ENCODE measurements around the gene FIBCD1.

Gene FIBCD1

GRCh38 chr9:130921989-130922892, 16.8 kb downstream of the FIBCD1 start:
- no peak overlapping the region for H3K4me3 ChIP-seq (ENCODE audit: low read length)
- H3K36me3 ChIP-seq (ENCODE audit: insufficient read depth, low read length): no peaks in the 10 kb centered on the region
- no peaks in the 10 kb centered on the region for H3K9me3 ChIP-seq (replicated peaks; ENCODE audit: low read length)
- H3K9ac ChIP-seq (ENCODE audit: low read depth, low read length): no peak overlapping the region
- H3K27me3 ChIP-seq (ENCODE audit: control insufficient read depth, insufficient read depth, low read length): peaks cover 42% of the 10 kb centered on the region
- no peak overlapping the region for H3K4me2 ChIP-seq (ENCODE audit: low read length)
- H3K4me1 ChIP-seq (ENCODE audit: control insufficient read depth, insufficient read depth, low read length): no peaks in the 10 kb centered on the region

DNA sequence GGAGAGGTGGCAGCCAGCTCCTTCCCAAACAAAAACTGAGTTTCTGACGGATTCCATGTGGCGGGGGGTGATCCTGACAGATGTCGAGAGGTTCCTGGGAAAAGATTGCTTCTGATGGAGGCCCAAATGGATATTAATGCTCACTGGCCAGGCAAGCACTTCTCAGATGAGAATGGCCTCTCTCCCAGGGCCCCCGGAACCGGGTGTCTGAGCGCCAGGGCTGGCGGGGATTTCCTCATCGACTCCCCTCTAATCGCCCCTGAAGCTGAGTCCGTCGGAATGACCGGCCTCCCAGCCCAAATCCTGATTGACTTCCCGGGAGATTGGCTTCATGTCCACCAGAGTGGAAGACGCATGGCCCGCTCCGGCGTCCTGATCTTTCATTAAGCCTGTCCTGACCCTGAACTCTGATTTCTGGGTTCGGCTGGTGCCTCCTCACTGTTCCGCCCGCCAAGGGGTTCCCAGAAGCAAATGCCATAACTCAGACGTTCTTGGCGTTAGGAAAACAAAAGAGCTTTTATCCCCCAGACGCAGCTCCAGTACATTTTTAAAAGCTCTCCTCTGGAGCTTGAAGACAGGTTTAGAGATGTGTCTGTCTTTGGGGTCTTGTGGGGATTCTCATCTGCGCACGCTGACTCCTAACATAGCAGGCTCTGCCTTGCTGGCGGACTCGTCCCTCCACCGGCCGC, 17.6 kb downstream of the FIBCD1 start:
- no peak overlapping the region for H3K4me3 ChIP-seq (ENCODE audit: low read length)
- peaks cover 45% of the 10 kb centered on the region for H3K27me3 ChIP-seq (ENCODE audit: control insufficient read depth, insufficient read depth, low read length)
- H3K9ac ChIP-seq (ENCODE audit: low read depth, low read length): no peak overlapping the region
- no peak overlapping the region for H3K4me2 ChIP-seq (ENCODE audit: low read length)
- H3K4me1 ChIP-seq (ENCODE audit: control insufficient read depth, insufficient read depth, low read length): no peaks in the 10 kb centered on the region
- H3K36me3 ChIP-seq (ENCODE audit: insufficient read depth, low read length): no peaks in the 10 kb centered on the region
- H3K9me3 ChIP-seq (replicated peaks; ENCODE audit: low read length): no peaks in the 10 kb centered on the region

GRCh38 chr9:130920762-130921299, 18.2 kb downstream of the FIBCD1 start:
- Histone ChIP-seq H3K4me2 (ENCODE audit: low read length) (no peak overlapping the region), H3K9me3 (replicated peaks; ENCODE audit: low read length) (no peaks in the 10 kb centered on the region), H3K4me3 (ENCODE audit: low read length) (no peak overlapping the region), H3K27me3 (ENCODE audit: control insufficient read depth, insufficient read depth, low read length) (peaks cover 51% of the 10 kb centered on the region), H3K4me1 (ENCODE audit: control insufficient read depth, insufficient read depth, low read length) (no peaks in the 10 kb centered on the region), H3K9ac (ENCODE audit: low read depth, low read length) (no peak overlapping the region), H3K36me3 (ENCODE audit: insufficient read depth, low read length) (no peaks in the 10 kb centered on the region)

- Histone ChIP-seq H3K4me2 (ENCODE audit: low read length) (no peak overlapping the region), H3K36me3 (ENCODE audit: insufficient read depth, low read length) (no peaks in the 10 kb centered on the region), H3K4me3 (ENCODE audit: low read length) (no peak overlapping the region), H3K9ac (ENCODE audit: low read depth, low read length) (no peak overlapping the region), H3K27me3 (ENCODE audit: control insufficient read depth, insufficient read depth, low read length) (peaks cover 50% of the 10 kb centered on the region), H3K9me3 (replicated peaks; ENCODE audit: low read length) (no peaks in the 10 kb centered on the region), H3K4me1 (ENCODE audit: control insufficient read depth, insufficient read depth, low read length) (no peaks in the 10 kb centered on the region)
Observed at GRCh38 chr9:130920233-130920632, 18.8 kb downstream of the FIBCD1 start.

- Histone ChIP-seq H3K4me1 (ENCODE audit: control insufficient read depth, insufficient read depth, low read length) (no peaks in the 10 kb centered on the region), H3K4me2 (ENCODE audit: low read length) (no peak overlapping the region), H3K36me3 (ENCODE audit: insufficient read depth, low read length) (no peaks in the 10 kb centered on the region), H3K4me3 (ENCODE audit: low read length) (no peak overlapping the region), H3K9ac (ENCODE audit: low read depth, low read length) (no peak overlapping the region), H3K9me3 (replicated peaks; ENCODE audit: low read length) (no peaks in the 10 kb centered on the region), H3K27me3 (ENCODE audit: control insufficient read depth, insufficient read depth, low read length) (peaks cover 52% of the 10 kb centered on the region)
Observed at GRCh38 chr9:130919559-130920145, 19.4 kb downstream of the FIBCD1 start.

DNA sequence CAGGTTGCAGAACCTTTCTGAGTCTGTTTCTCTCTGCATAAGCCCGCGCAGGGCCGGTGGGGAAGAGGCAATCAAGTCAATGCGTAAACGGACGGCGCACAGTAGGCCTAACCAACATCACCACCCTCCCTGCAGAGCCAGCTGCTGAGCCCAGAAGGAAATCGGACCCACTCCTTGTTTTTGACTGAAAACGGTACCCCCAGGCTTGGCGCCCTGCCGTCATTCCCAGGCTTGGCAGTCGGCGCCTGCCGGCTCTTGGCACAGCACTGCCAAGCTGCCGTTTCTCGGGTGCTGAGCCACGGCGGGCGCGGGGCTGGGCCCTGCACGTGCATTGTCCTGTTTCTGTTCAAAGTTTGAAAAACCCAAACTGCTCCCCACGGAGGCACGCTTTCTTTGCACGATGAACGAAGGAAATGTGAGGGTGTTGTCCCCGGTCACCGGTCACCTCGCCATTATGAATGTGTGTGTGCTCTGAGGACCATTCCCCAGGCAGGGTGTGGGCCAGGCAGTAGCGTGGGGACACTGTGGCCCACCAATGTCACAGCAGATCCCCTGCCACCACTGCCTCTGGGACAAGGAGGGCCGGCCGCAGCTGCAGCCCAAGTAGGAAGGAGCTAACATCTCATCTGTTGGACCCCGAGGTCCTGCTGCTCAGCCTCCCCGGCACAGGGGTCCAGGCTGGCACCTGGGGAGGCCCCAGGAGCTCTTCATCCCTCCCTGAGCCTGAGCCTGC, 20.1 kb downstream of the FIBCD1 start:
- Histone ChIP-seq H3K9ac (ENCODE audit: low read depth, low read length) (no peak overlapping the region), H3K4me2 (ENCODE audit: low read length) (no peak overlapping the region), H3K27me3 (ENCODE audit: control insufficient read depth, insufficient read depth, low read length) (peaks cover 55% of the 10 kb centered on the region), H3K9me3 (replicated peaks; ENCODE audit: low read length) (no peaks in the 10 kb centered on the region), H3K4me1 (ENCODE audit: control insufficient read depth, insufficient read depth, low read length) (no peaks in the 10 kb centered on the region), H3K4me3 (ENCODE audit: low read length) (no peak overlapping the region), H3K36me3 (ENCODE audit: insufficient read depth, low read length) (no peaks in the 10 kb centered on the region)

- H3K36me3 ChIP-seq (ENCODE audit: insufficient read depth, low read length): no peaks in the 10 kb centered on the region
- no peak overlapping the region for H3K4me2 ChIP-seq (ENCODE audit: low read length)
- H3K9me3 ChIP-seq (replicated peaks; ENCODE audit: low read length): no peaks in the 10 kb centered on the region
- H3K9ac ChIP-seq (ENCODE audit: low read depth, low read length): no peak overlapping the region
- peaks cover 54% of the 10 kb centered on the region for H3K27me3 ChIP-seq (ENCODE audit: control insufficient read depth, insufficient read depth, low read length)
- H3K4me1 ChIP-seq (ENCODE audit: control insufficient read depth, insufficient read depth, low read length): peaks cover 4% of the 10 kb centered on the region
- H3K4me3 ChIP-seq (ENCODE audit: low read length): no peak overlapping the region
Observed at GRCh38 chr9:130918101-130918825, 20.8 kb downstream of the FIBCD1 start.

DNA sequence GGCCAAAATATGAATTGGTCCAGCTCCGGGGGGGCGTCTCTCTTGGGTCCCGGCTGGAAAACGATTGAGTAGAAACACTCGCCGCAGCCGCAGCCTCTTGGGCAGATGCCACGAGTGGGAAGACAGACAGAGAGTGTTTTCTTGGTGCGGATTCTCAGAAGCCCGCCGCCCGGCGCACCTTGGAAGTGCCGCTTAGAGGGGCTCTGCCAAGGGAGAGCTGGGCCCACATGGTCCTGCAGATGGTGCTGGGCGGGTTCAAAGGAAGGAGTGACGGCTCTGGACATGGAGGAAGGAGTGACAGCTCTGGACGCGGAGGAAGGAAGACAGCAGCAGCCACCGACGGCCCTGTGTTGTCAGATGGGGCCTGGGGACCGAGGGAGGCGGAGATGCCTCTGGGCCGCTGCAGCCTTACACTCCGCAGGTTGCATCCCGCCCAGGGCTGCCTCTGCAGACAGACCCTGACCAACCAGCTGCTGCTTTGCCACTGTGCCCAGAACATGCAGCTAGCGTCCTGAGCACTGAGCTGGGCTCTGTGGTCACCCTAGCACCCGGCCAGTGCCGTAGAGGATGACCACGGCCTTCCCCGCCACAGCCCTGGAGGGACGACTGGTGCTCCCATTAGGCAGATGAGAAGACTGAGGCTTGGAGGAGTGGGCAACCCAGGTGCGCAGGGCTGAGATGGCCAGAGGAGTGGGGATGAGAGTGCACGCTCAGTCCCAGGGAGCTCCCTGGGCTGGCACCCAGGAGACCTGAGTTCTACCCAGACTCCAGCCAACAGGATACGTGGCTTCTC, 21.7 kb downstream of the FIBCD1 start:
- Histone ChIP-seq H3K4me1 (ENCODE audit: control insufficient read depth, insufficient read depth, low read length) (peaks cover 13% of the 10 kb centered on the region), H3K4me2 (ENCODE audit: low read length) (no peak overlapping the region), H3K36me3 (ENCODE audit: insufficient read depth, low read length) (no peaks in the 10 kb centered on the region), H3K9me3 (replicated peaks; ENCODE audit: low read length) (no peaks in the 10 kb centered on the region), H3K4me3 (ENCODE audit: low read length) (no peak overlapping the region), H3K9ac (ENCODE audit: low read depth, low read length) (no peak overlapping the region), H3K27me3 (ENCODE audit: control insufficient read depth, insufficient read depth, low read length) (peaks cover 51% of the 10 kb centered on the region)

GRCh38 chr9:130915096-130915447, 24.0 kb downstream of the FIBCD1 start:
- Histone ChIP-seq H3K36me3 (ENCODE audit: insufficient read depth, low read length) (no peaks in the 10 kb centered on the region), H3K9ac (ENCODE audit: low read depth, low read length) (no peak overlapping the region), H3K9me3 (replicated peaks; ENCODE audit: low read length) (no peaks in the 10 kb centered on the region), H3K27me3 (ENCODE audit: control insufficient read depth, insufficient read depth, low read length) (peaks cover 48% of the 10 kb centered on the region), H3K4me3 (ENCODE audit: low read length) (no peak overlapping the region), H3K4me2 (ENCODE audit: low read length) (no peak overlapping the region), H3K4me1 (ENCODE audit: control insufficient read depth, insufficient read depth, low read length) (peaks cover 13% of the 10 kb centered on the region)

DNA sequence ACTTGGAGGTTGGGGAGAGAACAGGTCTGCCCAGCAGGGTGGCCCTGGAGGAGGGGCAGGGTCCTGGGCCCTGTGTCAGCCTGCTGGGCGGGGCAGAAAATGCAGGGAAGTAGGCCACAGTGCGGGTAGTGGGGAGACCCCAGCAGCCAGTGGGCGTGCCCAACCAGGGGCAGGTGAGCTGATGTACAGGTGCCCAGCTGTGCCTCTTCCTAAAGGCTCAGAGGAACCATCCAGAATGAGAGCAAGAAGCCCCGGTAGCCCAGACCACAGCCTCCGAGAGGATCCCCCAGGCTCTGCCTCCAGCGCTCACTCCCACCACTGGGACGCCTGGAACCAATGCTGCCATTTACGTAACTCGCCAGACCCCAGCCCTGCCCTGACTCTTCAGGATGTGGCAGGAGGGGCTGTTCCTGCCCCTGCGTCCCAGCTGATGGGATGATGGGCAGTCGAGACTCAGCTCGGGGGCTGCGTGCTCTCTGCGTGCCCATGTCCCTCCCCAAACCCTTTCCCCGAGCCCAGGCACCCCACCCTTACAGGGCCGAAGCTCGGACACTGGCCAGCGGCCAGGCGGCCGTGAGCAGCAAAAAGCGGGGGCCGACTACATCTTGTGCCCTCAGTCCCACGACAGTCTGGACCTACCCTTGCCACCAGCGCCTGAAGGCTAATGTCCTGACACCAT, 24.5 kb downstream of the FIBCD1 start:
- no peaks in the 10 kb centered on the region for H3K36me3 ChIP-seq (ENCODE audit: insufficient read depth, low read length)
- H3K4me2 ChIP-seq (ENCODE audit: low read length): no peak overlapping the region
- no peak overlapping the region for H3K4me3 ChIP-seq (ENCODE audit: low read length)
- peaks cover 45% of the 10 kb centered on the region for H3K27me3 ChIP-seq (ENCODE audit: control insufficient read depth, insufficient read depth, low read length)
- H3K9ac ChIP-seq (ENCODE audit: low read depth, low read length): no peak overlapping the region
- H3K9me3 ChIP-seq (replicated peaks; ENCODE audit: low read length): no peaks in the 10 kb centered on the region
- H3K4me1 ChIP-seq (ENCODE audit: control insufficient read depth, insufficient read depth, low read length): peaks cover 13% of the 10 kb centered on the region
